ENCODE data around the gene NME8.
"Not testable (repeated sequence)": the region's sequence is repeated elsewhere in the genome, so short reads cannot be mapped to it uniquely, and the experiment has no call there.

The NME8 gene, protein sequence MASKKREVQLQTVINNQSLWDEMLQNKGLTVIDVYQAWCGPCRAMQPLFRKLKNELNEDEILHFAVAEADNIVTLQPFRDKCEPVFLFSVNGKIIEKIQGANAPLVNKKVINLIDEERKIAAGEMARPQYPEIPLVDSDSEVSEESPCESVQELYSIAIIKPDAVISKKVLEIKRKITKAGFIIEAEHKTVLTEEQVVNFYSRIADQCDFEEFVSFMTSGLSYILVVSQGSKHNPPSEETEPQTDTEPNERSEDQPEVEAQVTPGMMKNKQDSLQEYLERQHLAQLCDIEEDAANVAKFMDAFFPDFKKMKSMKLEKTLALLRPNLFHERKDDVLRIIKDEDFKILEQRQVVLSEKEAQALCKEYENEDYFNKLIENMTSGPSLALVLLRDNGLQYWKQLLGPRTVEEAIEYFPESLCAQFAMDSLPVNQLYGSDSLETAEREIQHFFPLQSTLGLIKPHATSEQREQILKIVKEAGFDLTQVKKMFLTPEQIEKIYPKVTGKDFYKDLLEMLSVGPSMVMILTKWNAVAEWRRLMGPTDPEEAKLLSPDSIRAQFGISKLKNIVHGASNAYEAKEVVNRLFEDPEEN

GRCh38 chr7:37848297-37848696 is at the start of gene NME8:
NME8 (plus strand) TSS chr7:37848597; CDS start chr7:37850267, 1,670 bp downstream.
- ATAC-seq, result no peak

DNA sequence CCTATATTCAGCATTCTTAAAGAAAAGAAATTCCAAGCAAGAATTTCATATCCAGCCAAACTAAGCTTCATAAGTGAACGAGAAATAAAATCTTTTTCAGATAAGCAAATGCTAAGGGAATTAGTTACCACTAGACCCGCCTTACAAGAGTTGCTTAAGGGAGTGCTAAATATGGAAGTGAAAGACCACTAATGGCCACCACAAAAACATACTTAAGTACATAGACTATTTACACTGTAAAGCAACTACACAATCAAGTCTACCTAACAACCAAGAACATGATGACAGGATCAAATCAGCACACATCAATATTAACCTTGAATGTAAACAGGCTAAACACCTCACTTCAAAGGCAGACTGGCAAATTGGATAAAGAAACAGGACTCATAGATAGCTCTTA is 42.2 kb upstream of the NME8 start:
- no peak for ATAC-seq

DNA sequence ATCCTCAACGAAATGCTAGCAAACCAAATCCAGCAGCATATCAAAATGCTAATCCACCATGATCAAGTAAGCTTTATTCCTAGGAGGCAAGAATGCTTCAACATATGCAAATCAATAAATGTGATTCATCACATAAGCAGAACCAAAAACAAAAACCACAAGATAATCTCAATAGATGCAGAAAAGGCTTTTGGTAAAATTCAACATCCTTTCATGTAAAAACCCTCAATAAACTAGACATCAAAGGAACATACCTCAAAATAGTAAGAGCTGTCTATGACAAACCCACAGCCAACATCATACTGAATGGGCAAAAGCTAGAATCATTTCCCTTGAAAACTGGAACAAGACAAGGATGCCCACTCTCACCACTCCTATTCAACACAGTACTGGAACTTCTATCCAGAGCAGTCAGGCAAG is 36.2 kb upstream of the NME8 start:
- not testable (repeated sequence) for ATAC-seq

GRCh38 chr7:37815671-37816371 is 32.6 kb upstream of the NME8 start:
- no peak for ATAC-seq

- no peak for ATAC-seq
These were observed 31.3 kb upstream of the NME8 start for GRCh38 chr7:37816922-37817590.

DNA sequence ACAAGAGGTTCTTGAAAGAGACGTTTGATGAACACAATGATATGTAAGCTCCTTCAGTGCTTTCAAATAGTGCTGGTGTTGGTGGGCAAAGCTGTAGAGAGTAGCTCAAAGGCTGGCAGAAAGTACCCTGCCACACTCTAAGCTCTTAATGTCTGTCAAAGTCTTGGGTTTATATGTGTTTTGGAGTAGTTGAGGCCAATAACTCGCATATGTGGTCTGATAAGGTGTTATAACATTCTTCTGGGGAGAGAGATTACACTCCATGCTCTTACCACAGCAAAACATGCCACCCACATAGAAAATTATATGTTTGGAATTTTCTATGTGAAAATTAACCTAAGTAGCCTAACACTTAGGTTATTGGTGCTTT is 30.8 kb upstream of the NME8 start:
- ATAC-seq, result no peak

DNA sequence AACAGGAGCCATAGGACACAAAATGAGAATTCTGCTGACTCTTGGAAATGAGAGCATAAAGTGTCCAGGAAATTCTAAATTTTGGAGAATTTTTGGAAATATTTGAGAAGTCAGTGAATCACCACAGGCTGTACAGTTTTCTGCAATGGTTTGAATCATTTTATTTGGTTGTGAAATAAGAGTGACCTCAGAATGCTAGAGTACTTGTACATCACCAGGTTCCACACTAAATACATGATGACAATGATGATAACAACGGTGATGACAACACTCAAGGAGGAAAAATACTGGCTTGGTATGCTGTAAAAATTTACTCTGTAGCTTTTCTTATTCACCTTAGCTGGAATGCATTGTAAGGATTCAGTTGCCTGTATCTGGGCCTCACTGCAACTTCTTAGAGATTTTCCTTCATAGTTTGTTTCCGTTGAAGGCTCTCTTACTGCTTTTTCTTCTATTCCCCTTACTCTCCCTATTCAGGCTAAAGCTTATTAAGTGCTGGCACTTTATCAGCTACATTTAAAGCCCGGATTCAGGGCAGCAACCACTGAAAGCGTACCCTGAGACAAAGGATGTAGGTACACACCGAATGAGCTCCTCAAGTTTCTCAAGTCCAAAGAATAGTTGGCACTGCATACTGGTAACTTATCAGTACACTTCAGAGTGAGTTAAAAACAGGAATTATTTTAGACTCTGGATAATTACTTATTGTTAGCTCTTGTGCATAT is 30.2 kb upstream of the NME8 start:
- ATAC-seq, result no peak

GRCh38 chr7:37820708-37821468 is 27.5 kb upstream of the NME8 start:
- no peak for ATAC-seq

- no peak for ATAC-seq
These were observed 25.5 kb upstream of the NME8 start for GRCh38 chr7:37822946-37823345.

- ATAC-seq, result no peak
These were observed 24.8 kb upstream of the NME8 start for GRCh38 chr7:37823557-37823956.

DNA sequence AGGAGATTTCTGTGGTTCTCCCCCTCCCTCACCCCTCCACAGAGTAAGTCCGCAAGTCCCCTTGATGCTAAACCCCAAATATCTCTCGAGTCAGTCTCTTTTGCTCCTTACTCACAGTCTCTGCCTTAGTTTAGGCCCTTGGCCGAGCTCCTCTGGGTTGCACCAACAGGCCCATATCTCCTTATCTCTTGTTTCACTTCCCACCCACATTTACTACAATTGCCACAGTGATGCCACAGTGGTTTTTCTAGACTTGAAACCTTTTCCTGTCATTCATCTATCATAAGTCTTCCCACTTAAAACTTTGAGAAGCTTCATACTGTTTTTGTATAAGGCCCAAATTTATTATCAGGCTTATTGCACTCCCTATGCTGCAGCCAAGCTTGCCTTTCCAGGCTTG is 23.4 kb upstream of the NME8 start:
- ATAC-seq, result no peak

- no peak for ATAC-seq
These were observed 21.6 kb upstream of the NME8 start for GRCh38 chr7:37826825-37827224.

DNA sequence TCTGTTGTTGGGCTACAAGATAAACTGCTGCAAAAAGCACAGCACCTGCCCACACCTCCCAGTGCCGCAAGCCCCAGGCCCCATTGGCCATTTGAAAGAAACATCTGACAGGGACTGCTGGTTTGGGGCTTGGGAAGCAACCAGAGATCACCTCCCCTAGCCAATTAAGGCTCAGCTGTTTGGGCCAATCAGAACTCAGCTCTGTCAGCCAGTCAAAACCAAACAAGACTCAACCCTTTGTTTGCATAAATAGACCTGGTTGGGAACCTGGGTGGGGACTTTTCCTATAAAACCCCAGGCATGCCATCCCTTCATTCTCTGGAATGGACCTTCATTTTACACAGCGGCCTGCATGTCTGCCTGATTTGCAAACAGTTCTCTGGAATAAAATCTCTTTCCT is 17.2 kb upstream of the NME8 start:
- ATAC-seq, result no peak

- peak in 1 of 2 donors; percentile 41 for ATAC-seq
These were observed 16.2 kb upstream of the NME8 start for GRCh38 chr7:37832194-37832593.

GRCh38 chr7:37833107-37833817 is 15.1 kb upstream of the NME8 start:
- ATAC-seq, result no peak

DNA sequence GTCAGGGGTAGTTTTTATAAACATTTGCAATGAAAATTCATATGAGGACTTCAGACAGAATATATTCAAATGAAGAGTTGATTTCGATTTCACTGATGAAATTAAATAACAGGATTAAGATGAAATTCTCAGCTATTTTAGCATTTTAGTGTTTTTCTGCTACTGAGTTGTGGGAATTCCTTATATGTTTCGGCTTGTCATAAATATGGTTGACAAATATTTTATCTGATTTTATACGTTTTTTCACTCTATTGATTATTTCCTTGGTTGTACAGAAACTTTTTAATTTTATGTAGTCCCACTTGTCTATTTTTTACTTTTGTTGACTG is 14.6 kb upstream of the NME8 start:
- ATAC-seq, result no peak

GRCh38 chr7:37853468-37853867 is 5.1 kb downstream of the NME8 start:
- ATAC-seq, result no peak

DNA sequence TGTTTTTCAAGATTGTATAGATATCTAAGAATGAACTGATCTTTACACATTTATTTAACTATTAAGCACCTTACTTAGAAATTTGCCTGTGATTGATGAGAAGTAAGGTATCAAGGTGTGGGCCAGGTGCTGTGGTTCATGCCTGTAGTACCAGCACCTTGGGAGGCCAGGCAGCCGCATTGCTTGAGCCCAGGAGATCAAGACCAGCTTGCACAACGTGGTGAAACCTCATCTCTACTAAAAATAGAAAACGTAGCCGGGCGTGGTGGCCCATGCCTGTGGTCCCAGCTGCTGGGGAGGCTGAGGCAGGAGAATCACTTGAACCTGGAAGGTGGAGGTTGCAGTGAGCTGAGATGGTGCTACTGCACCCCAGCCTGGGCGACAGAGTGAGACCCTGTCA is 33.7 kb downstream of the NME8 start:
- ATAC-seq, result no peak

GRCh38 chr7:37893359-37893758 is 45.0 kb downstream of the NME8 start:
- no peak for ATAC-seq

GRCh38 chr7:37894671-37895070 is 46.3 kb downstream of the NME8 start:
- no peak for ATAC-seq

GRCh38 chr7:37899712-37900247 is 51.4 kb downstream of the NME8 start:
- no peak for ATAC-seq

Measured in activated CD4-positive, CD25-positive, alpha-beta regulatory T cell treated with anti-CD3 and anti-CD28 coated beads, Interleukin-2, amount 50 U/mL, for 24 hours (primary cell).